Tibial artery (tissue), 4 donors: ENCODE results near the gene GPR132.
A peak's percentile ranks its signal among the peaks of the same experiment; 100 is the strongest.
"Not testable (repeated sequence)": the region's sequence is repeated elsewhere in the genome, so short reads cannot be mapped to it uniquely, and the experiment has no call there.

Experiments
- DNase-seq, 2 donors: peaks; one replicate each; pipeline ENCODE4 v3.0.0-alpha.2; 2019
- H3K27ac ChIP-seq, 2 donors: fragments of 200-600 bp; sonication (generic) in 1 of 2; 1 replicate in 1 of 2; 2 replicates in 1 of 2; pipeline ENCODE4 v1.5.1; 2018 to 2019; ENCODE audit warnings: mild to moderate bottlenecking in 1 of 2
- H3K27me3 ChIP-seq, 2 donors: fragments of 200-600 bp; sonication (generic) in 1 of 2; one replicate each; pipeline versions ENCODE4 v1.5.1 to v1.6.0; 2016 to 2019
- H3K36me3 ChIP-seq, 3 donors: fragments of 200-600 bp; sonication (generic) in 2 of 3; one replicate each; pipeline ENCODE4 v1.5.1; 2016 to 2019; ENCODE audit warnings: mild to moderate bottlenecking in 2 of 3
- H3K4me1 ChIP-seq, 4 donors: fragments of 200-600 bp; sonication (generic) in 2 of 4; 1 replicate in 3 of 4; 2 replicates in 1 of 4; pipeline ENCODE4 v1.5.1; 2016 to 2019
- H3K4me3 ChIP-seq, 2 donors: fragments of 200-600 bp; sonication (generic) in 1 of 2; 1 replicate in 1 of 2; 2 replicates in 1 of 2; pipeline ENCODE4 v1.5.1; 2018 to 2019; ENCODE audit warnings: mild to moderate bottlenecking in 2 of 2
- H3K9me3 ChIP-seq, 3 donors: fragments of 200-600 bp; sonication (generic) in 1 of 3; one replicate each; pipeline ENCODE4 v1.5.1; 2016 to 2019
- CTCF ChIP-seq, 2 experiments: fragments of 200-600 bp in 1 of 2; fragments of 450-650 bp in 1 of 2; IDR thresholded peaks; one replicate each; pipeline ENCODE4 v1.5.1; 2017 to 2019; ENCODE audit warnings: antibody characterized with exemption in 2 of 2, mild to moderate bottlenecking in 1 of 2, moderate library complexity in 1 of 2
- intact Hi-C: fragments of 100-400 bp; cut with DNase I; formaldehyde crosslinking; loops from one replicate; pipeline ENCODE4 v1.15.0; 2023; ENCODE audit warnings: low total_unique reads

The GPR132 gene

GRCh38 chr14:105028251-105028927 lies 36.8 kb downstream of the GPR132 start:
- no peak overlapping the region for H3K4me3 ChIP-seq
- no peaks in the 10 kb centered on the region for H3K27me3 ChIP-seq
- DNase-seq, result no peak
- no peak for TF ChIP-seq CTCF (IDR thresholded peaks at IDR 0.05)
- peaks cover 0 to 9% (median 0%) of the 10 kb centered on the region in 4 donors for H3K4me1 ChIP-seq
- intact Hi-C loops, result no loop called here
- H3K9me3 ChIP-seq, result no peaks in the 10 kb centered on the region
- no peaks in the 10 kb centered on the region for H3K36me3 ChIP-seq
- no peak overlapping the region for H3K27ac ChIP-seq

- H3K27ac ChIP-seq, result peak overlapping the region; percentile 11 to 17
- H3K4me3 ChIP-seq, H3K9me3 ChIP-seq, H3K4me1 ChIP-seq, DNase-seq, H3K27me3 ChIP-seq, H3K36me3 ChIP-seq, intact Hi-C loops: not testable (repeated sequence)
These were observed 37.5 kb downstream of the GPR132 start for GRCh38 chr14:105027718-105028117.

GRCh38 chr14:105026802-105027563 lies 38.2 kb downstream of the GPR132 start:
- no peaks in the 10 kb centered on the region for H3K36me3 ChIP-seq
- no peak for TF ChIP-seq CTCF (IDR thresholded peaks at IDR 0.05)
- intact Hi-C loops, result no loop called here
- peaks cover 0 to 13% (median 3%) of the 10 kb centered on the region in 4 donors for H3K4me1 ChIP-seq
- no peak overlapping the region for H3K4me3 ChIP-seq
- H3K9me3 ChIP-seq, result no peaks in the 10 kb centered on the region
- H3K27ac ChIP-seq, result peak overlapping the region; percentile 11 to 17
- no peaks in the 10 kb centered on the region for H3K27me3 ChIP-seq
- DNase-seq, result no peak

GRCh38 chr14:105026033-105026785 lies 39.0 kb downstream of the GPR132 start:
- no peak for TF ChIP-seq CTCF (IDR thresholded peaks at IDR 0.05)
- Histone ChIP-seq H3K9me3 (no peaks in the 10 kb centered on the region), H3K4me3 (no peak overlapping the region), H3K4me1 (peaks cover 0 to 18% (median 7%) of the 10 kb centered on the region in 4 donors), H3K27me3 (no peaks in the 10 kb centered on the region), H3K36me3 (no peaks in the 10 kb centered on the region), H3K27ac (no peak overlapping the region)
- no peak for DNase-seq
- intact Hi-C loops, result no loop called here

- no peak for TF ChIP-seq CTCF (IDR thresholded peaks at IDR 0.05)
- intact Hi-C loops, result no loop called here
- H3K27me3 ChIP-seq, result no peaks in the 10 kb centered on the region
These were observed 39.8 kb downstream of the GPR132 start for GRCh38 chr14:105025429-105025828.

More at GRCh38 chr14:105025429-105025828, 39.8 kb downstream of the GPR132 start:
- Histone ChIP-seq H3K27ac (no peak overlapping the region), H3K4me1 (peaks cover 0 to 19% (median 10%) of the 10 kb centered on the region in 4 donors), H3K36me3 (no peaks in the 10 kb centered on the region), H3K9me3 (no peaks in the 10 kb centered on the region), H3K4me3 (no peak overlapping the region)
- DNase-seq, result no peak
